Cortex of kidney (tissue), 1 donor: ENCODE results near the gene TMEM123.

Experiments used
- DNase-seq: peaks from one replicate; lab custom pipeline; 2025; lab: John Stamatoyannopoulos, UW

Gene TMEM123

DNA sequence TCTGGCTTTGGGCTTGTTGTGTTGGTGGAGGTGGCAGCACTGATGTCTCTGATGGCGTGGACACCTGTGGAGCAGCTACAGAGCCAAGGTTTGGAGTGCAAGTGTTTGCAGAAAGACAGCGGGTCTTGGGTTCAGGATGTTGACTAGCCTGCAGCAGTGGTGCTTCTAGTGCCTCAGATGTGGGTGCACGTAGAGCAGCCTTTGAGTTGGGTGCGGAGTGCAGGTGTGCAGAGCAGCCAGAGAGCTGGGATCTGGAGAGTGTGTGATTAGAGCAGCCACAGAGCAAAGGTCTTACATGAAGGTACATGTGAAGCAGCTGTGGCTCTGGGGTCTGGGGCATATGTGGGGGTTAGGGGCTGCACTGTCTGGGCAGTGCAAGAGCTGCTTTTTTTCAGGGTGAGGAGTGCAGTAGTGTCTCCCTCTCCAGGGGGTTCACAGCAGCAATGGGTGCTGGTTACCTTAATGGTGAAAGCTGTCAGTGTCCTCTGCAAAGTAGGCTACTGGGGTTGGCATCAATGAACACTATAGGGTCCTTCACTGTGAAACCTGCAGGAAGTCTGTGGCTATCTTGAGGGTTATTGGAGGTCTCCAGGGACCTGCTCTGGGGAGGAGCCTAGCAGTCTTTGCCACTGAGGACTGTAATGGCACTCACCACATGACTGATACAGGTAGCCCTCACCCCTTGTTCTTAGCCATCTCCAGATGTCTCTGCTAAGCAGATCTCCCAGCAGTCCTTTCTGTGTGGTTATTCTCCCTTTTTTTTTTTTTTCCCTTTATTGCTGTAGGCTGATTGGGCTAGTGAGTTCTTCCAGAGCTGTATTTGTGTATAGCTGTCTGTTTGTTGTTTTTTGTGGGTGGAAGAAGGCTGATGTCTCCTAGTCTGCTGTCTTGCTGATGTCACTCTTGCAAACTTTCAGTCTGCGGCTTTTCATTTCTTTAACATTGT, 91.2 kb downstream of the TMEM123 start:
- no peak for DNase-seq

DNA sequence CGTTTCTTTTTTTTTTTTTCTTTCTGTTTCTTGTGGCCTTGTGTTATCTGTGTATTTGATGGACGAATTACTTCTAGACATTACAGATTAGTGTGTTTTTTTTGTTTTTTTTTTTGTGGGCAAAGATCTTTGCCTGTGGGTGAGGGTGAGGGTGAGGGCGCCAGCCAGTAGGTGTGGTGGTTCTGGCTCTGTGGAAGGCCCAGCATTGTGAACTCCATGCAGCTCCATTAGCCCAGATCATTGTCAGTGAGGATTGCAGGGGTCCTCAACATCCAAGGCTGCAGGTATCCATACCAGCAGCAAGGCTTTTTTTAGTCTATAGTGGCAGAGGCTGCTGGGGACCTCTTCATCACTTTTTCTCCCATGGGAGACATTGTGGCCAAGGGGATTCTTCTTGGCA, 91.9 kb downstream of the TMEM123 start:
- no peak for DNase-seq

DNA sequence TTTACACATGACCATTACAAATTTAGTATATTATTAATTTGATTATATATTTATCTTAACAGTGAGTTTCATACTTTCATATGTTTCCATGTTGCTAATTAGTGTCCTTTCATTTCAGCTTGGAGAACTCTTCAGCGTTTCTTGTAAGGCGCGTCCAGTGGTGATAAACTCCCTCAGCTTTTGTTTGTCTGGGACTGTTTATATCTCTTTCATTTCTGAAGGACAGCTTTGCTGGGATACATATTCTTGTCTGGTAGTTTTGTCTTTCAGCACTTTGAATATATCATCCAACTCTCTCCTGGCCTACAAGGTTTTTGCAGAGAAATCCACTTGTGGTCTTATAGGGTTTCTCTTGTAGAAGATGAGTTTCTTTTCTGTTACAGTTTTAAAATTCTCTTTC, 93.2 kb downstream of the TMEM123 start:
- DNase-seq, result no peak

DNA sequence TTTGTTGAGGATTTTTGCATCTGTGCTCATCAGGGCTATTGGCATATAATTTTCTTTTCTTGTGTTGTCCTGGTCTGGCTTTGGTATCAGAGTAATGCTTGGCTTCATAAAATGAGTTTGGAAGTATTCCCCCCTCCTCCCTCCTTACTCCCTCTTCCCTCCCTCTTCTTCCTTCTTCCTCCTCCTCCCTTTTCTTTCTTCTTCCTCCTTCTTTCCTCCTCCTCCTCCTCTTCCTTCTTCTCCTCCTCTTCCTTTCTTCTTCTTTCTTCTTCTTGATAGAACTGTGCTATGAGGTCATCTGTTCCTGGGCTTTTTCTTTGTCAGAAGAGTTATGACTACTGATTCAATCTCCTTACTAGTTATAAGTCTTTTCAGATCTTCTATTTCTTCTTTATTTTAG, 95.4 kb downstream of the TMEM123 start:
- no peak for DNase-seq

DNA sequence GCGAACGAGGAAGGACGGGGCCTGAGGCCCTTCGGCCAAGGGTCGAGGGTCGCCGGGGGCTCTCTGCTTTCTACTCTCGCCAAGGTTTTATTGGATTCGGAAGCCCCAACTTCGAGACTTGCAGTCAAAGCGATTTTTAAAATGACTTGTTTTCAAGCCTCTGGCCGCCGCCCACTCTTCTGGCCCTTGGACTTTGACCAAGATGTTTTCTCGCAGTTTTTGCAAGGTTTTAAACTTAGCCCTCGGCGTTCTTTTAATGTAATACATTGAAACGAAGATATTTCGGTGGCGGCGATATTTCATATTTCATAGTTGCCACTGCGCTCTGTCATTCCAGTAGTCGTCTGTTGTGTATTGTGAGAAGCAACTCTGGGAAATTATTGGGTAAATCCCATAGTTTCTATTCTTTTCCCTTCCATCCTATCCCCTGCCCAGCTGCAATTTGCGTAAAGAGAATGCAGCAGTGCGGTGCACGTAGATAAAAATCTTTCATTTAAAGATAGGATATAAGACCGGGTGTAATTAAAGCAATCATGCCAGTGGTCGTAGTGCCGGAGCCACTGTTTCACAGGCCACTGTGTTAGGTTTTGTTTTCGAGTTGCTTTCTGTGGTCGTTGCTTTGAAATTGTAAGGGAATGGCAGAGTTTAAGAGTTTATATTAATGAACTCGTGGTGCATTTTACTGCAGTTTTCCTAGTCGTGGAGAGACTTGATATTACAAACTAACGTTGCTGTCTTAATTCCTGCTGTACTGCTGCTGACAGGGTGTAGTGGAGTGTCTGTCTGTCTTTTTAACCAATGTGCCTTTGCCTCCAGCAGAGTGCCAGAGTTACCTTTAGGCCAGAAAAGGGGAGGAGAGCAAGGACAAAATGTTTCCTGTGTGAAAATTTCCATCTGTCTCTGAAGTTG, 104.8 kb downstream of the TMEM123 start:
- DNase-seq, result no peak

GRCh38 chr11:102346748-102347461, 105.7 kb downstream of the TMEM123 start, which contains the start of gene BIRC2:
Gene BIRC2 (plus strand): TSS chr11:102347214. CDS start chr11:102349855, 2,641 bp downstream.
- peak; percentile 62 for DNase-seq

DNA sequence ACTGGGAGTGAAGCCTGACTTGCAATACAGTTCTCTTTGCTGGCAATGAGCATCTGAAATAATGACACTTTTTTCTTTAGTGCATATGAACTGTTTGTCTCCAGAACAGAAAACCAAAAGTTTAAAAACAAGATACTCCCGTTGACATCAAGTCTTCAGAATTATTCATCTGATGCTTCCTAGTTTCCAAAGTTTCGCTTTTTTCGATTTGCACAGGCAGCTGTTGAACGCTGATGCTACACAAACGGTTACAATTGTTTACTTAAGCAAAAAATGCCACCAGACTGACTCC, 106.2 kb downstream of the TMEM123 start:
- no peak for DNase-seq
